HG03442 (cell line): ENCODE measurements around the gene PLIN1.

Source experiments
- ATAC-seq: cut with Tn5 transposase; IDR thresholded peaks from one replicate; pipeline ENCODE4 v1.9.1; 2021; ENCODE audit warnings: mild to moderate bottlenecking, moderate library complexity; ENCODE audit not compliant: unreplicated experiment

Gene PLIN1

DNA sequence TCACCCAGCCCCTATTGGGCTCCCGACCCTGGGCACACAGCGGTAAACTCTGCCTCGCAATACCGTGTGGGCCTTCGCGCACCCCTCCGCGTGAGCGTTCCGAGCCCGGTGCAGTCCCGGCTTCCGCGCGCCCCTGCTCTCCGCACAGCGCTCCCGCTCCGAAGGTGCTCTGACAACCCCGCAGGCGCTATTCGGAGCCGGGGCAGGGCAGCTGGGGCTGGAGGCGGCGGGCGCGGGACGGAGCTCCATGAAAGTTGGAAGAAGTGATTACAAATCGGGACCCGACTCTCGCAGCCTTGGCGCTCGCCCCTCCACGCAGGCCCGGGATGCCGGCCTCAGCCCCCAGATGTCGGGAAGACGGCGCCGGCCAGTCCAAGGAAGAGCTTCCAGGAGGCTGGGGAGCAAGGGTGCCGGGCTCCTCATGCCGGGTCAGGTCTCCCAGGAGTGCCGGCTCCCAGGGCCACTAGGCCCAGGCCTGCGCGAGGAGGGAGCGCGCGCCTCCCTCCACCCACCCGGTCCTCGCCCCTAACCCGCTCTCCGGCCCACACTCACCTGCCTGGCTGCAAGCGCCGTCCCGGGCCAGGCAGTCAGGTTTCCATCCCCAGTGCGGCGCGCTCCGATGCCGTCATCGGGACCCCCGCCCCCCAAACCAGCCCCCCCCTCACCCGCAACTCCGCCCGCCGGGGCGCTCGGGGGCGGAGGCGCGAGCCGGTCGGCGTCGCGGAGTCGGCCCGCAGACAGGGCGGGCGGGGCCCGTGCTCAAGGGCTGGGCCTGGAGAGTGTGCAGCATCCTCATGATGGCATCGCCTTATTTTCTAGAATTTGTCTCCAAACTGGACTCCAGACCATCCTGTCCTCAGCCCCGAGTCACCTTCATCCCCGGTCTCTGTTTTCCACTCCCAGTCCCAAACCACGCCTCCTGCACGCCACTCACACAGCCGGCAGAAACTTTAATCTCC, 24.0 kb downstream of the PLIN1 start, which contains the start of gene KIF7:
Gene KIF7, minus strand, starts transcription at position 621 of the 959 bp plus-strand sequence. CDS start 2,537 bp downstream, outside the sequence.
- no peak for ATAC-seq

DNA sequence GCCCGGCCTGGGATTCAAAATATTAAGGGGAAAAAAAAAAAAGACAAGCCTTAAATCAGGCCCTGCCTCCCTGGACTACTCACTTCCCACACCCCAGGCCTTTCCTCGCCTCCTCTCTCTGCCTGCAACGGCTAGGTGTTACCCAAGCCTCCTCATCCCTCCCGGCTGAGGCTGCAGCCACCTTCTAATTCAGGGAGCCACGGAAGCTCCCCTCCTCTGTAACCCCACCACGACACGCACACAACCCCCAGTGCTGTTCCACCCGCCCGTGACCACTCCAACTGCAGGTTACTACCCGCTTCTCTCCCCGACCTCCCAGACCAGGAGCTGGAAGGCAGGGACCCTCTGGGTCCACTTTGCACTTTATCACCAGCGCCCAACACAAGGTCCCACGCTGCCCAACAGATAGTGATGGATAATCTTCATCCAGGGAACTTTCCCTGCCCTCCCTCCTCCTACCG, 24.8 kb downstream of the PLIN1 start:
- no peak for ATAC-seq

DNA sequence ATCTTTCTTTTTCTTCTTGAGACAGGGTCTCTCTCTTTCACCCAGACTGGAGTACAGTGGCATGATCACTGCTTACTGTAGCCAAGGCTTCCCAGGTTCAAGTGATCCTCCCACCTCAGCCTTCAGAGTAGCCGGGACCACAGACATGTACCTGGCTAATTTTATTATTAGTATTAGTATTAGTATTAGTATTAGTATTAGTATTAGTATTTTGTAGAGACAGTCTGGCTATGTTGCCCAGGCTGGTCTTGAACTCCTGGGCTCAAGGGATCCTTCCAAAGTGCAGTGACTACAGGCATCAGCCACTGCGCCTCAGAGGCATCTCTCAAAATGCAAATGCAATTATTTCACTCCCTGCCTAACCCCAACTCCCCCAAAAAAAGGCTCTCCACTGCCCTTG, 25.6 kb downstream of the PLIN1 start:
- ATAC-seq: no peak

DNA sequence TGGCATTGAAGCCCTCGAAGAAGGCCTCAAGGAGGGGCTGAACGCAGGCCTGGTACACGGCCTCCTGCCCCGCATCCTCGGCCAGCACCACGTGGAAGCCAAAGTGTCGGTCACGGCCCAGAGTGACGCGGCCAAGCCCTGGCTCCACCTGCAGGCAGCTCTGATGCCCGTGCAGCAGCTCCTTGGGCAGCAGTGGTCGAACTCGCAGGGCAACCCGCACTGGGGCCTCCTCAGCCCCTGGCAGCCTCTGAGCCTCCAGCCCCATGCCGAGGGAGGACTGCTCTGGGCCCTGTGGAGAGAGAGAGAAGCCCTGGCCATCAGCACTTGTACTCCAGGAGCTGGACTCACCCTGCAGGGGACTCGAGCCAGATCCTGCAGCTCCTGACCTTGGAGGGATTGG, 26.5 kb downstream of the PLIN1 start:
- no peak for ATAC-seq

DNA sequence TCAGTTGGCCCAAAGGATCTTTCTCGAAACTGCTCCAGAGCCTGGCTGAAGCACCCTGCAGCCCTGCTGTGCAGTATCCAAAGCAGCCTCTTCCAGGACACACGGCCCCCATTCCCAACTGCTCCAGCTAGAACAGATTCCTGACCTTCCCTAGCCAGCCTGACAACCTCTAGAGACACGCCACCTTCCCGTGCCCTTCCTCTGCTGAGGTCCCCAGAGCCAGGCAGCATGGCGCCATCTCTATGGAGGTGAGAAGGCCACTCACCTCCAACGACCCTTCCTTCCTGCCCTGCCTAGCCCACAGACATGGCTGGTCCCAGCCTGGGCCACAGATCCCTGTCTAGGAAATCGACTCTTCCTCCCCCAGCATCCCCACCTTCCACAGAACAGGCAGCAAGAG, 27.0 kb downstream of the PLIN1 start:
- ATAC-seq: no peak

DNA sequence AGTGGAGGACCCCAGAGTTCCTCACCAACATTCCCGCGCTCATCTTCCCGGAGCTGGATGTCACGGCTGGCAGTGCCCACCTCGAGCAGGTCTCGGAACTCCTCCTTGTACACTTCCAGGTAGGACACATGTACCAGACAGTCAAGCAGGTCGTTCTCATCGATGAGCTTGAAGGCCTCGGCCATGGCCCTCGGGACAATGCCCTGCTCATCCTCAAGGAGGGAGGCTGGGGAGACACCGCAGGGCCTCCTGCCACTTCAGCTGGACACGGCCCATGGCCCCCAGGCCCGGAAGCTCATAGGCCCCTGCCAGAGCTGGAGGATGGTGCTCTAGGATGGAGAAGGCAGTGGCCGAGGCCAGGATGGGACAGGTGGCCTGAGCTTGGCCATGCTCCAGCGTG, 29.5 kb downstream of the PLIN1 start:
- no peak for ATAC-seq

DNA sequence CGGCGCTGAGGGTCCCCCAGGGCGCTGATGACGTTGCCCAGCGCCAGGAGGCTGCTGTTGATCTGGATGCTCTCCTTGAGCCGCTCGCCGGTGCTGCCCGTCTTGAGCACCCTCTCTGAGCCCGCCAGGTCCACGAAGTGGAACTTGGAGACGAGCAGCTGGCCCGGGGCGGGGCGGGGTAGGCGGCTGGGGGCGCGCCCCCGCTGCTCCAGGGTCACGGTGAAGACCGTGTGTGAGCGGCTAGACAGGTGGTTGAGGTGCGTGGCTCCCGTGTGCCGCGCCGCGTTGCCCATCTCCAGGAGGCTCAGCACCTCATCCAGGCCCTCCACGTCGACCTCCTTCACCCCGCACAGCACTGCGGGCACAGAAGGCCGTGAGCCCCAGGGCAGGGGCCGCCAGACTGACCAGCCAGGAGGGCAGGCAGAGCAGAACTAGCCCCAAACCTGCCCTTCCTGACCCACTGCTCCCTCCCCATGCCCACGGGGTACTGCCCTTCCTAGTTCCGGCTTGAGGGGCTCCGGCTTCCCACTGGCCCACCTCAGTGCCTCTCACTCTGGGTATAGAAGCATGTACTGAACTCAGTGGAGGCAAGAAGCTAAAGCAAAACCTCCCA, 30.0 kb downstream of the PLIN1 start:
- no peak for ATAC-seq

DNA sequence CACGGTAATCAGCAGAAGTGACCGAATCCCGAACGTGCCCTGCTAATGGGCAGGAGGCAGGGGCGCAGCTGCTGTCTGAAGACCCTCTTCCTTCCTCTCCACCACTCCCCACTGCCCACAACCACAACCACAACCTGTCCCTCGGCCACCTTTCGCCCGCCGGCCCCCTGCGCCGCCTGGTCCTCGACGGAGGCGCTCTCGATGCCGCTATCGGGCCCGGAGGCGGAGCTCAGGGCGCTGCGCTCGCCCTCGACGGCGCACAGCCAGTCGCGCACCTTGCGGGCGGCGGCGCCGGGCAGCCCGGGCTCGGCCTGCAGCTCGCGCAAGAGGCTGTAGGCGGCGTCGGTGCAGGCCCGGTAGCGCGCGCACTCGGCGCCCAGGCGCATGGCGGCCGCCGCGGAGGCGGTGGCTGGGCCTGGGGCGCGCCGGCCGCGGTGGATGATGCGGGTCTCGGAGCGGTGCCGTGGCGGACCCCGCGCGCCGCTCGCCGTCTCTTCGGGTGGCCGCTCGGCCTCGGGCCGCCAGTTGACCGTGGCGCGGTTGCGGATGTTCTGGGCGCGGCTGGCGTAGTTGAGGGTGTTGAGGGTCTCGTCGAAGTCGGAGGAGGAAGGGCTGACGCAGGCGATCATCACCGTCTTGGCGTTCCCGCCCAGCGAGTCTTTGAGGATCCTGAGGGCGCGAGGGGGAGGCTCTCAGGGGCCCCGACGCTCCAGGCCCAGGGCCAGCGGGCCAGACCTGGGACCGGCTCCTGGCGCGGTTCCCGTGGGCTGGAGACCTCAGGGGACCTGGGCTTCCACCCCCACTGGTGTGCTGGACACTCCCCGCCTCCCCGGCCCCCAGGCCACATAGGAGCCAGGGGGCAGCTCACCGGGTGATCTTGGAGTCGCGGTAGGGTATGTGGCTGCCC, 30.8 kb downstream of the PLIN1 start:
- no peak for ATAC-seq

DNA sequence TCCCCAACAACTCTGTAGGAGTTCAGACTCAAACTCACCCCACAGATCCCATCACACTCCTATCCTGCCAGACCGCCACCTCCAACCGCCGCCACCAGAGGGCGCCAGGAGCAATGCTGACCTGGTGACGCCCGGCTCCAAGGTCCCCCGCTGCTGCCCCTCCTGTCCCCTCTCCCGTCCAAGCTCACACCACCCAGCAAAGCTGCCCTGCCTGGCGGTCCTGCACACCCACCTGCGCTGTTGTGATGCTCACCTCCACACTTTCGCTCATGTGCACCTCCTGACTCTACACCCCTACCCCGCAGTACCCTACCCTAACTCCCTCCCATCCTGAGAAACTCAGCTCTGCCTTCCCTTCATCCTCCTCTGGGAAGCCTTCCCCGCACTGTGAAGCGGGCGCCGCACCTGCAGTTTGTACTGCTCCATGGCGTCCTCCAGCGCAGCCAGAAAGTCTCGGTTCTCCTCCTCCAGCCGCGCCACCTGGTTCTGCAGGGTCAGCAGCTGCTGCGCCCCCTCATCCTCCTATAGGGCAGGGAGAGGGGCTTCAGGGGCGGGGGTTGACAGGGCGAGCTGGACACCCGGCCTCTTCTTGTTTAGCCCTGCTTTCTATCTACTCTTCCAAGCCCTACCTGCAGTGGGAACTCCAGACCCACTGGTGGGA, 31.8 kb downstream of the PLIN1 start:
- ATAC-seq: no peak

DNA sequence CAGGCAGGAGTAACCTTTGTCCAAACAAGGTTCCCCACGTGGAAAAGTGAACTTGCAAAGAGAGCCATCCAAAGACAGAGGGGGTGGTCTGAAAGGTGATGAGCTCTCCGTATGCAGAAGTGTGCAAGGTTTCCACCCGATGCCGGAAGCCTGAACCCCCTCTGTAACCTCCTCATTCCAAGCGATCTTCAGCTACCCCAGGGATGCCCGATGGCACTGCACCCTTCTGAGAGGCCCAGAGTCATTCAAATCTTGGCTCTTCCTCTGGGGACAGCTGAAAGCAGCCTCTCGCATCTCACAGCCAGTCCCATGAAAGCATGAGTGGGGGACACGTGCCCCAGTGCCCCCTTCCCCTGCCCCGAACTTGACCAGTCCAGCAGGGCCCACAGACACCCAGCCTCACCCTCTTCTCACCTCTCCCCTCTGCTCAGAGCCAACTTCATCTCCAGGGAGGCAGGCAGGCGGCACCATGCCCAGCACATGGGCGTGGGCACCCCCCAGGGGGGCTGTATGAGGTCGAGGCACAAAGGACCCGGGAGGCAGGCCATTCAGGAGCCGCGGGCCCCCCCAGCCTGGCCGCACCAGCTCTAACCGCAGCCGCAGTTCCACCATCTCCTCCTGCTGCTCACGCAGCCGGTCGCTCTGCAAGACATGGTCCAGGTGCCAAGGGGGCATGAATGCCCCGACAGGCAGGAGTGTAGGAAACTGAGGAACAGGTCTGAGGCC, 32.6 kb downstream of the PLIN1 start:
- no peak for ATAC-seq

DNA sequence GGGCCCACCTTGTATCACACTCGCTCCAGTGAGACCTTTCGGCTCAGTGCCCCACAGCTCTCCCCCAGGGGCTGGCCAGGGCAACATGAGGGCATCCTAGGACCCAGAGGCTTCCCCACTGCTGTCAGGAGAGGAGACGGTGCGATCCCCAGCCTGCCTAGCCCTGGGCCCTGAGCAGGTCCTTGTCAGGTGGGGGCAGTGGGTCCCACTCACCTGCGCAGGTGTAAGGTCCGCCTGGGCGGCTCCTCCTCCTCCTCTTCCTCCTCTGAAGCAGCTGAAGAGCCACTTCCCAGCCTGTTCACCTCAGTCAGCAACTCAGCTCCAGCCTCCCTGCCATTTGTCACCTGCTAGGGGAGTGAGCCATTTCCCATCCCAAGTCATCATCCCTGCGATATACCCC, 33.5 kb downstream of the PLIN1 start:
- ATAC-seq: no peak

DNA sequence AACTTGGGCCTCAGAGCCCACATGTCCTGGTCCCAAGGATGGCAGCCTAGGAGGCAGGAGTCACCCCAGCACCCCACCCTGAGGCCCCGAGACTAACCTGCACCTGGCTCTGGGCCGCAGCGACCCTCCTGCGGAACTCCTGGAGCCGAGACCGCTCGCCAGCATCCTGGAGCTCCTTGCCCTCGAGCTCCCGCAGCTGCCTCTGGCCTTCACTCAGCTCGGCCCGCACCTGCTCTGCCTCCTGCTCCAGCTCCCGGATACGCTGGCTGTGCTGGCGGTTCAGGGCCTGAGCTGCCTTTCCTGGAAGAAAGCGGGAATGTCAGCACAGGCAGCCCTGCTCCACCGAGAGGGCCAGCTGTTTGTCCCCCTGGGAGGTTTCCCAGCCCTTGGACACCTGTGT, 37.1 kb downstream of the PLIN1 start:
- ATAC-seq: no peak

DNA sequence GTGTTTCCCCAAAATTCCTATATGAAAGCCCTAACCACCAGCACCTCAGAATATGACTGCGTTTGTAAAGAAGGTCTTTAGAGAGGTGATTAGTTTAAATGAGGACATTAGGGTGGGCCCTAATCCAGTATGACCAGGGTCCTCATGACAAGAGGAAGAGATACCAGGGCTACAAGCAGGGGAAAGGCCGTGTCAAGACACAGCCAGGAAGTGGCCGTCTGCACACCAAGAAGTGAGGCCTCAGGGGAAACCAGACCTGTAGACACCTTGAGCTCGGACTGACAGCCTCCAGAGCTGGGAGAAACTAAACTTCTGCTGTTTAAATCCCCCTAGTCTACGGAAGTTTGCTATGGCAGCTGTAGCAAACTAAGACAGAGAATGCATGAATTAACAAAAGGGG, 38.1 kb downstream of the PLIN1 start:
- no peak for ATAC-seq

DNA sequence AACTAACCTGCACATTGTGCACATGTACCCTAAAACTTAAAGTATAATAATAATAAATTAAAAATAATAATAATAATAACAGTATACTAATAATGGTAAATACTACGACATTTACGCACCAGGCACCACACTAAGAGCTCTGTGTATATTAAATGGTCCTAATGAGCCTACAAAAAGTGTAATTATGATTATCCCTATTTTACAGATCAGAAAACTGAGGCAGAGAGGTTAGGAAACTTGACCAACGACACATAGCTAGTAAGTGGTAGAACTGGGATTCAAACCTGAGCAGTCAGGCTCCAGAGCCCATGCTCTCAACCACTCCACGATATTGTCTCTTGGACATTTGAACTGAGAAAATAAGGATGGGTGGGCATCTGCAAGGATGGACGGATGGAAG, 38.9 kb downstream of the PLIN1 start:
- no peak for ATAC-seq

DNA sequence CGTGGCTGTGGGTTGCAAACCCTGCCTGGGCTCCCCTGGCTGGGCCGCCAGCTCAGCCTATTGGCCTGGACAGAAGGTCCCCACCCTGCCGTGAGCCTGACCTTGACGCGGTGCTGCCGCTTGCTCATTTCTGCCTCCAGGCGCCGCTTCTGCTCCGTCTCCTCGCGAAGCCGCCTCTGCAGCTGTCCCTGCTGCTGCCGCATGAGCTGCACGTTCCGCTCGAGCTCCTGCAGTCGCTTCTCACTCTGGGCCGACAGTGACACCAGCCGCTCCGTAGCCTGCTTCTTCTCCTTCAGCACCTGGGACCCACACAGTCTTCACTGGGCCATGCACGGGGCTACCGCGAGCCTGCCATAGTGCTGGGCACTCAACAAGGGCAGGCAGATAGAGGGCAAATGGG, 45.6 kb downstream of the PLIN1 start:
- no peak for ATAC-seq

DNA sequence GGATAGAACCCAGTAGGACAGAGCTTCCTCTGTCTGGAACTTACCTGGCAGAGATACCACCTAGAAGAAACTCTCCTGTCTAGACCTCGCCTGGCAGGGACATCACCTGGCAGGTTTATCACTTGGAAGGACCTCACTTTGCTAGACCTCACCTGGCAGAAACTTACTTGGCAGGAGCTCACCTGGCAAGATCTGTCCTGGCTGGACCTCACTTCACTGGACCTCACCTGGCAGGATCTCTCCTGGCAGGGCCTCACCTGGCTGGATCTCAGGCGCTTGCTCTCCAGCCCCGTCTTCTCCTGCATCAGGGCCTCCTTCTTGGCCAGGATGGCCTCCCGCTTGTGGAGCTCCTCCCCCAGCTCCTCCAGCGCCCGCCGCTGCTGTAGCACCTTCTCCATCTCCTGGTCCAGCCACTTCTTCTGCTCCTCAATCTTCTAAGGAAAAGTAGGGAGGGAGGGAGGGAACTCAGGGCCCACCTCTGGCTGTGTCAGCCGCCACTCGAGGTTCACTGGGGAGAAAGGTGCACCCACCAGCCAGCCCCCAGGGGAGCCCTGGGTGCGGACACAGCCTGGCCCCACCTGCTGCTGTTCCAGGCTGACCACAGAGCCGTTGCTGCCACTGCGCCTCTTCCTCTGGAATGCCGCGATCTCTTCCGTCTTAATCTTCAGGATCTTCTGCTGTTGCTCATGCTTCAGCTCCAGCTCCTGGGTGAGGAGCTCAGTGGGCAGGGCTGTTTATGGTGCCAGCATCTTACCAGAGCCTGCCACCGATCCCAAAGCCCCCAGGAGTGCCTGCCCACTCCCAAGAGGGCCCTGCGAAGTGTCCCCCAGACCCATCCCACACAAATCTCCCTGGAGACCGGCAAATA, 46.4 kb downstream of the PLIN1 start:
- ATAC-seq: no peak

DNA sequence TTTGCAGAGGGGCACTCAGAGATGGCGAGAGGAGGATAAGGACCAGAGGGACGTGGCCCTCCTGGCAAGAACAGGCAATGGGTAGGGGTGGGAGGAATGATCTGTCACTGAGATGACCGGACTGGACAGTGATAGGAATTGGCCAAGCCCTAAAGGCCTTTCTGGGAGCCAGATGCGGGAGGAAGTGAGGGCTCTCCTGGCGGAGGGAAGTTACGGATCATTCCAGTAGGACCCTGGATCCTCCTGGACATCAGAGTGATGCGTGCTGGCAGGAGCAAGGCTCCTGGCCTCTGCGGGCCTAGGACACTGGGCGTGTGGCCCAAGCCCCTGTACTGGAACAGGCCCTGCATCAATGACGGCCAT, 47.3 kb downstream of the PLIN1 start:
- ATAC-seq: no peak

DNA sequence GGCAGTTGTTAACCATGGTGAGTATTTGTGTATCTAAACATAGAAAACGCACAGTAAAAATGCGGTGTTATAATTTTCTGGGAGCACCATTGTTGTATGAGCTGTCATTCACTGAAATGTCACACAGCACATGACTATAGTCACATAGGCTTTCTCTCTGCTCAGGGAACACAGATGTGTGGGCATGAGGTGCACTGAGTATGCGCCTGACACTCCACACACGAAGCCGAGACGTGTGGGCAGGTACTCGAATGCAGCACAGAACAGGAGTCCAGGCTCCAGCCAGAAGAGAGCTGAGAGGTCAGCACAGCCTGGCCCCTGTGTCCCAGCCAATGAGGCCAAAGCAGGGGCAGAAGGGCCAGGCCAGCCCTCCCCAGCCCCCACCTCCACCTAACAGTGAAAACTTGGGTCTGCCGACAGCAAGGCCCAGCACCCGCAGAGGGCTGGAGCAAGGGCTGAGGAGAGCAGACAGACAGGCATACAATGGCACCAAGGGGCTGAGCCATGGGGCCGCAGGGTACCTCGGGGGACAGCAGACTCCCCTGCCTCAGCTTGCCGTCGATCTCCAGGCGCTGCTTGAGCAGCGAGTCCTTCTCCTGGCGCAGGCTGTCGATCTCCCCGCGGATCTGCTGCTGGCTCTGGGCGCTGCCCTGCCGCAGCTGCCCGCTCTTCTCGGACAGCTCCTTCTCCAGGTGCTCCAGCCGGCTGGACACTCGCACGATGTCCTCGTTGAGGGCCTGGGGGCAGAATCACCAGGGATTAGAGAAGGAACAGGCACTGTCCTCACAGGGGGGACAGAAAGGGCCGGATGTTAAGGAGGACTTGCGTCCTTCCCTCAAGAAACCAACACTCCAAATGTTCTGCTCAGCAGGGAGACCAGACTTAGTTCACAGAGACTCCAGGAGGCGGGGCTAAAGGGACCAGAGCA, 47.9 kb downstream of the PLIN1 start:
- no peak for ATAC-seq
